Inferior parietal cortex (tissue), 1 donor: ENCODE results near the gene VPS36.
"Not testable (repeated sequence)": the region's sequence is repeated elsewhere in the genome, so short reads cannot be mapped to it uniquely, and the experiment has no call there.

ENCODE experiments used
- DNase-seq: peaks from one replicate; pipeline ENCODE4 v3.0.0-alpha.2; 2016; ENCODE audit errors: extremely low spot score

VPS36 gene

GRCh38 chr13:52377898-52378297, 72.5 kb downstream of the VPS36 start:
- no peak for DNase-seq

GRCh38 chr13:52374873-52375411, 75.5 kb downstream of the VPS36 start:
- no peak for DNase-seq

GRCh38 chr13:52374389-52374788, 76.0 kb downstream of the VPS36 start:
- DNase-seq: no peak

- not testable (repeated sequence) for DNase-seq
Observed at GRCh38 chr13:52373277-52373676, 77.2 kb downstream of the VPS36 start.

GRCh38 chr13:52371736-52372247, 78.6 kb downstream of the VPS36 start:
- DNase-seq: no peak

GRCh38 chr13:52366291-52366690, 84.1 kb downstream of the VPS36 start:
- no peak for DNase-seq
